Stomach smooth muscle (tissue), 2 donors: ENCODE results near the gene RRAGA.

ENCODE experiments used
- H3K27ac ChIP-seq: one replicate; pipeline ENCODE4 v1.7.0; 2013; ENCODE audit warnings: mild to moderate bottlenecking, low read length, inconsistent platforms
- H3K27me3 ChIP-seq, 2 donors: one replicate each; pipeline ENCODE4 v1.7.0; 2013; ENCODE audit warnings: low read length in 2 of 2; ENCODE audit not compliant: insufficient read depth in 2 of 2, control insufficient read depth in 1 of 2
- H3K36me3 ChIP-seq, 2 donors: one replicate each; pipeline ENCODE4 v1.7.0; 2013; ENCODE audit warnings: low read length in 2 of 2; ENCODE audit not compliant: control insufficient read depth in 2 of 2, insufficient read depth in 2 of 2
- H3K4me1 ChIP-seq: one replicate; pipeline ENCODE4 v1.7.0; 2013; ENCODE audit warnings: low read length; ENCODE audit not compliant: control insufficient read depth, insufficient read depth
- H3K4me3 ChIP-seq, 2 donors: one replicate each; pipeline ENCODE4 v1.7.0; 2013; ENCODE audit warnings: low read length in 2 of 2
- H3K9ac ChIP-seq, 2 donors: one replicate each; pipeline ENCODE4 v1.7.0; 2013; ENCODE audit warnings: low read length in 2 of 2, mild to moderate bottlenecking in 1 of 2
- H3K9me3 ChIP-seq, 2 donors: one replicate each; pipeline ENCODE4 v1.7.0; 2013; ENCODE audit warnings: low read length in 2 of 2; ENCODE audit not compliant: control insufficient read depth in 2 of 2
- donor health status: healthy.
- donor health status: Pancreatic carcinoma.

Gene RRAGA

GRCh38 chr9:19028835-19029451 is 20.3 kb upstream of the RRAGA start:
- Histone ChIP-seq H3K27ac (no peak overlapping the region), H3K9me3 (no peaks in the 10 kb centered on the region), H3K4me3 (no peak overlapping the region), H3K27me3 (no peaks in the 10 kb centered on the region), H3K9ac (no peak overlapping the region), H3K36me3 (no peaks in the 10 kb centered on the region), H3K4me1 (peaks cover 3% of the 10 kb centered on the region)

GRCh38 chr9:19030899-19031298 is 18.3 kb upstream of the RRAGA start:
- H3K4me1 ChIP-seq, result peaks cover 3% of the 10 kb centered on the region
- H3K9me3 ChIP-seq, result no peaks in the 10 kb centered on the region
- no peak overlapping the region for H3K27ac ChIP-seq
- H3K9ac ChIP-seq, result no peak overlapping the region
- H3K36me3 ChIP-seq, result no peaks in the 10 kb centered on the region
- H3K27me3 ChIP-seq, result no peaks in the 10 kb centered on the region
- no peak overlapping the region for H3K4me3 ChIP-seq

- H3K27me3 ChIP-seq, result no peaks in the 10 kb centered on the region
- H3K36me3 ChIP-seq, result no peaks in the 10 kb centered on the region
- no peak overlapping the region for H3K9ac ChIP-seq
- no peak overlapping the region for H3K27ac ChIP-seq
- no peak overlapping the region for H3K4me3 ChIP-seq
- peaks cover 3% of the 10 kb centered on the region for H3K4me1 ChIP-seq
- H3K9me3 ChIP-seq, result no peaks in the 10 kb centered on the region
These were observed 16.8 kb upstream of the RRAGA start for GRCh38 chr9:19032406-19032805.

GRCh38 chr9:19033015-19033414 is 16.2 kb upstream of the RRAGA start, which contains the start of gene SAXO1:
TSS of gene SAXO1 (minus strand) at chr9:19033209. CDS start at chr9:19032908, 301 bp downstream.
- no peak within 1 kb of the TSS for H3K4me3 ChIP-seq
- no peak within 1 kb of the TSS for H3K9ac ChIP-seq
- no peak within 1 kb of the TSS for H3K27ac ChIP-seq
- no peaks in the 10 kb centered on the region for H3K9me3 ChIP-seq
- H3K36me3 ChIP-seq, result no peaks in the 10 kb centered on the region
- peaks cover 3% of the 10 kb centered on the region for H3K4me1 ChIP-seq
- no peaks in the 10 kb centered on the region for H3K27me3 ChIP-seq

GRCh38 chr9:19036611-19037010 is 12.6 kb upstream of the RRAGA start:
- no peaks in the 10 kb centered on the region for H3K27me3 ChIP-seq
- no peaks in the 10 kb centered on the region for H3K36me3 ChIP-seq
- H3K27ac ChIP-seq, result no peak overlapping the region
- H3K4me3 ChIP-seq, result no peak overlapping the region
- no peak overlapping the region for H3K9ac ChIP-seq
- H3K9me3 ChIP-seq, result no peaks in the 10 kb centered on the region
- no peaks in the 10 kb centered on the region for H3K4me1 ChIP-seq

GRCh38 chr9:19049917-19050636 is 850 bp downstream of the RRAGA start:
- peak overlapping the region; percentile 98 to 99 for H3K4me3 ChIP-seq
- H3K36me3 ChIP-seq, result peaks cover 0 to 3% of the 10 kb centered on the region in 2 donors
- peak overlapping the region; percentile 95 to 98 for H3K9ac ChIP-seq
- H3K27me3 ChIP-seq, result no peaks in the 10 kb centered on the region
- peak overlapping the region; percentile 96 for H3K27ac ChIP-seq
- H3K4me1 ChIP-seq, result peaks cover 19% of the 10 kb centered on the region
- H3K9me3 ChIP-seq, result no peaks in the 10 kb centered on the region

- Histone ChIP-seq H3K27me3 (no peaks in the 10 kb centered on the region), H3K9ac (peak overlapping the region; percentile 95 to 98), H3K9me3 (no peaks in the 10 kb centered on the region), H3K4me1 (peaks cover 19% of the 10 kb centered on the region), H3K4me3 (peak overlapping the region; percentile 98 to 99), H3K36me3 (peaks cover 0 to 3% of the 10 kb centered on the region in 2 donors), H3K27ac (no peak overlapping the region)
These were observed 1.7 kb downstream of the RRAGA start for GRCh38 chr9:19050637-19051591.

- Histone ChIP-seq H3K27me3 (no peaks in the 10 kb centered on the region), H3K27ac (no peak overlapping the region), H3K4me1 (no peaks in the 10 kb centered on the region), H3K9me3 (no peaks in the 10 kb centered on the region), H3K4me3 (no peak overlapping the region), H3K9ac (no peak overlapping the region), H3K36me3 (peaks cover 7 to 9% of the 10 kb centered on the region in 2 donors)
These were observed 7.8 kb downstream of the RRAGA start for GRCh38 chr9:19057033-19057432.

GRCh38 chr9:19074229-19074628 is 25.0 kb downstream of the RRAGA start:
- Histone ChIP-seq H3K27ac (no peak overlapping the region), H3K4me3 (no peak overlapping the region), H3K4me1 (no peaks in the 10 kb centered on the region), H3K36me3 (peaks cover 16 to 17% of the 10 kb centered on the region in 2 donors), H3K9me3 (no peaks in the 10 kb centered on the region), H3K9ac (no peak overlapping the region), H3K27me3 (no peaks in the 10 kb centered on the region)

- Histone ChIP-seq H3K4me3 (no peak overlapping the region), H3K27me3 (no peaks in the 10 kb centered on the region), H3K9me3 (no peaks in the 10 kb centered on the region), H3K36me3 (peaks cover 15 to 16% of the 10 kb centered on the region in 2 donors), H3K4me1 (no peaks in the 10 kb centered on the region), H3K9ac (no peak overlapping the region), H3K27ac (no peak overlapping the region)
These were observed 25.6 kb downstream of the RRAGA start for GRCh38 chr9:19074836-19075235.
